ENCODE measurements around the gene EPS15.

GRCh38 chr1:51321924-51322280 is 197.2 kb downstream of the EPS15 start:
- no peak for TF ChIP-seq HDGF (IDR thresholded peaks at IDR 0.05; ENCODE audit: borderline replicate concordance)
- no peak for TF ChIP-seq ELF4 (IDR thresholded peaks at IDR 0.05)
- TF ChIP-seq BHLHE40 (IDR thresholded peaks at IDR 0.05; ENCODE audit: borderline replicate concordance) = no peak
- TF ChIP-seq SP1 (IDR thresholded peaks at IDR 0.05) = no peak
- no peak for TF ChIP-seq ZNF384 (IDR thresholded peaks at IDR 0.05)
- TF ChIP-seq FOXA1 (IDR thresholded peaks at IDR 0.05) = no peak
- no peak for TF ChIP-seq ARNT (IDR thresholded peaks at IDR 0.05)
- TF ChIP-seq SUZ12 (IDR thresholded peaks at IDR 0.05) = no peak
- TF ChIP-seq FOXM1 (IDR thresholded peaks at IDR 0.05; ENCODE audit: borderline replicate concordance) = no peak
- TF ChIP-seq PKNOX1 (IDR thresholded peaks at IDR 0.05) = no peak

All from HEK293T (cell line).